GM18499 (cell line): ENCODE measurements around the gene BSPH1.
"Not testable (repeated sequence)": the region's sequence is repeated elsewhere in the genome, so short reads cannot be mapped to it uniquely, and the experiment has no call there.

Source experiments
- ATAC-seq: cut with Tn5 transposase; IDR thresholded peaks from one replicate; pipeline ENCODE4 v1.9.1; 2021; ENCODE audit warnings: moderate number of reproducible peaks; ENCODE audit not compliant: insufficient read depth, unreplicated experiment

Gene BSPH1, protein sequence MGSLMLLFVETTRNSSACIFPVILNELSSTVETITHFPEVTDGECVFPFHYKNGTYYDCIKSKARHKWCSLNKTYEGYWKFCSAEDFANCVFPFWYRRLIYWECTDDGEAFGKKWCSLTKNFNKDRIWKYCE

DNA sequence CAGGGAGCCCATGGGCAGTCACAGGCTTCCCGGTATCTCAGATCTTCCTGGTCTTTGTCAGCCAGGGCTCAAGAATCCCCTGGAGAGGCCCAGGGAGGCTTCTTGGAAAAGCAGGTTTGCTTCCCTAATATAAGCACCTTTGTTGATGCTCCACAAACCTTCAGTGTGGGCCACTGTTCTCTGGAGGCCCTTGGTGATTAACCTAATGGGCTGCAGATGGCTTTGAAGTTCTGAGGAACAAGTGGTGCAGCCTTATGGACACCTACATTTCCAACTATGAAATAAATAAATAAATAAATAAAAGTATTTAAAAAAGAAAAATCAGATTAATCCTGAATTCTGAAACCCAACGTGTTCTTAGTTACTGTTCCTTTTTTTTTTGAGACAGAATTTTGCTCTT, at the start of gene BSPH1:
BSPH1 (minus strand) TSS at position 101 of the 400 bp plus-strand sequence; CDS start at position 12, 89 bp downstream.
- ATAC-seq, result no peak

DNA sequence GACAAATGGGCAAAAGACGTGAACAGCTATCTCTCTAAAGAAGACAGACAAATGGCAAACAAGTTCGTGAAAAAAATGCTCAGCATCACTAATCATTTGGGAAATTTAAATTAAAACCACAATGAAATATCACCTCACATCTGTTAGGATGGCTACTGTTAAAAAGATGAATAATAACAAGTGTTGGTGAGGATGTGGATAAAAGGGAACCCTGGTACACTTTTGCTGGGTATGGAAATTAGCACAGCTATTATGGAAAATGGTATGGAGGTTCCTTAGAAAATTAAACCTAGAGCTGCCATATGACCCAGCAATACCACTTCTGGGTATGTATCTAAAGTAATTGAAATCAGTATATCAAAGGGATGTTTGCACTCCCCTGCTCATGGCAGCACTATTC, 44.8 kb upstream of the BSPH1 start:
- ATAC-seq, result no peak

DNA sequence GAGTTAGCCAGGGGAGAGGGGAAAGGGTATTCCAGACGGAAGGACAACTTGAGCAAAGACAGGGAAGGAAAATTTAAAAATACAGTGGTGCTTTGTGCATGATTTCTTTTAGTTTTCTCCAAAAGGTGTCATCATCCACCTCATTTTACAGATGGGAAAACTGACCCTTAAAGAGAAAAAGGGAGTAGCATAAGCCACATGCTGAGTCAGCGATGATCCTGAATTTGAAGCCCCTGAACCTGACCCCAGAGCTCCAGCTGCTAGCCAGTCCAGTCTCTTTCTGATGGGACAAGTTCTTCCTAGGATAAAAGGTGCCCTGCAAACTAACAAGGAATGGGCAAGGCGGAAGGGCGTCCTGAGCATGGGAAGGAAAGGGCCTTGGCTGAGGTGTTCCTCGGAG, 41.6 kb upstream of the BSPH1 start:
- no peak for ATAC-seq

DNA sequence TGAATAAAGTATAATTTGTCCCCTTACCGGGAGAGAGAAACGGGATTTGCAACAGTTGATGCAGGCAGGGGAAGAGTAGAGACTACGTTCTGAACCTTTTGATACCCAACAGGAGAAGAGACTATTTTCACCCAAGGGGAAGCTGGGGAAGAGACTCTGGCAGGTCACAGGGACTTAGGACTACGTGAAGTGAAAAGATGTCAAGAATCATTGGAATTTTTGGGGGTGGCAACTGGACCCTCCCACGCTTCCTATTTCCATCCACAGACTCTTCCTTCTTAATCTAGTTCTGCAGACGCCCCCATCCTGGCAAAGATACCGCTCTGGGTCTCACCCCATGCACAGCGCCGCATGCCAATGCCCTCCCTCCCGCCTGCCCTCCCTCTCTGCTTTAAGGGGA, 38.1 kb upstream of the BSPH1 start:
- no peak for ATAC-seq

DNA sequence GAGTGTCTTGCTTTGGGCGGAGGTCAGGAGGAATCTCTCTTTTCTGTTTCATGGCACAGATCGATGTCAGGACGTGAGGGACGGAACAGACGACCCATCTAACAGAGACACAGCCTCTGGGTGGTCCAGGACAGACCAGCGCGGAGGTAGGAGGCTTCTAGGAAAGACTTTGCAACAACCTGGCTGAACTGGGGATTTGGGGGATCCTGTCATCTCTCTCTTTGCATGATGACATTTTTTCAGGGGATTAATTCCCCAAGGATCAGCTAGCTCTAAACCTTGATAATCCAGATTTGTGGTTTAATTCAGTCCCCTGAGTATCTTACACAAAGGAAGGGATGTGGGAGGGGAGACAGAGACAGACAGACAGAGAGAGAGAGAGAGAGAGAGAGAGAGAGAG, 37.5 kb upstream of the BSPH1 start:
- ATAC-seq, result no peak

DNA sequence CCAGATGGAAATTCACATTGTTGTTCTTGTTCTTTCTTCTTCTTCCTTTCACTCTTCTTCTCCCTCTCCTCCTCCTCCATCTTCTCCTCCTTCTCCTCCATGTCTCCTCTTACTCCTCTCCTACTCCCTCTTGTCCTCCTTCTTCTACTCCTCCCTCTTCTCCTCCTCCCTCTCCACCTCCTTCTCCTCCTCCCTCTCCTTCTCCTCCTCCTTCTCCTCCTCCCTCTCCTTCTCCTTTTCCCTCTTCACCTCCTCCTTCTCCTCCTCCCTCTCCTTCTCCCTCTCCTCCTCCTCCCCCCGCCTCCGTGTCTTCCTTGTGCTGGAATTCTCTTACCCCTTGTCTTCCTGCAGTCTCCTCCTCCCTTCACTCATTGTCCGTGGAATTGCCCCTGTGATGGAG, 33.5 kb upstream of the BSPH1 start:
- no peak for ATAC-seq

DNA sequence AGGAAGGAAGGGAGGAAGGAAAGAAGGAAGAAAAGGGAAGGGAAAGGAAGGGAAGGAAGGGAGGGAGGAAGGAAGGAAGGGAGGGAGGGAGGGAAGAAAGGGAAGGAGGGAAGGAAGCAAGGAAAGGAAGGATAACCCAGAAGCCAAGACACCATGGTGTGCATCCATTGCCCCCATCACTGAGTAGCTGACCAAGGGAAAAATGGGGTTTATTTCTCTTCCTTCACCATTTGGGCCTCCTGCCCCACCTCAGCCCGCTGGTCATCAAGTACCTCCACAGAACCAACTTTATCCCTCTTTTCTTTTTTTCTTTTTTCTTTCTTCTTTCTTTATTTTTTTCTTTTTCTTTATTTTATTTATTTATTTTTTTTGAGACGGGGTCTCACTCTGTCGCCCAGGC, 31.5 kb upstream of the BSPH1 start:
- ATAC-seq, result no peak

DNA sequence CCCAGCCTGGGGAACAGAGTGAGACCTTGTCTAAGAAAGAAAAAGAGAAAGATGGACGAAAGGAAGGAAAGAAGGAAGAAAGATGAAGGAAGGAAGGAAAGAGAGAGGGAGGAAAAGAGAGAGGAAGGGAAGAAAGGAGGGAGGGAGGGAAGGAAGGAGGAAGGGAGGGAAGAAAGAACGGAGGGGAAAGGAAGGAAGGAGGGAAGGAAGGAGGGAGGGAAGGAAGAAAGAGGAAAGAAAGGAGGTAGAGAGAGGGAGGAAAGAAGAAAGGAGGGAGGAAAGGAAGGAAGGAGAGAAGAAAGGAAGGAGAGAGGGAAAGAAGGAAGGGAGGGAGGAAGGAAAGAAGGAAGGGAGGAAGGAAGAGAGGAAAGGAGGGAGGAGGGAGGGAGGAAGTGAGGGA, 31.0 kb upstream of the BSPH1 start:
- no peak for ATAC-seq

DNA sequence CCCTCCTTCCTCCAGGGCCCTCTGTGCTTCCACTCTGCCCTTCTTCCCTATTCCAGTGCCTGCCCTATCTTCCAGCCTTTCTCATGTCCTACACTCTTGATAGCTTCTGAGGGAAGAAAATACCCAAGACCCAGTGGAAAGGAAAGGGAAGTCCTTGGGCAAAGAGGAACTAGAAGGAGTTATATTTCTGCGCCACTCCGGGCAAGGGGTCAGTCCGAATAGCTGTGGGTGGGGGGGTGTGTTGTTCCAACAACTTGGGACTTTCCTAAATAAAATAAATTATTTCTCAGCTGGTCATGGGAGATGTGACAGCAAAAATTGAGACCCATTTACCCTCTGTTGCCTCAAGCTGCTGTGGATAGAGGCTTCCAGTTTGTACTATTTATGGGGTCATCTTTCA, 28.7 kb upstream of the BSPH1 start:
- ATAC-seq, result no peak

DNA sequence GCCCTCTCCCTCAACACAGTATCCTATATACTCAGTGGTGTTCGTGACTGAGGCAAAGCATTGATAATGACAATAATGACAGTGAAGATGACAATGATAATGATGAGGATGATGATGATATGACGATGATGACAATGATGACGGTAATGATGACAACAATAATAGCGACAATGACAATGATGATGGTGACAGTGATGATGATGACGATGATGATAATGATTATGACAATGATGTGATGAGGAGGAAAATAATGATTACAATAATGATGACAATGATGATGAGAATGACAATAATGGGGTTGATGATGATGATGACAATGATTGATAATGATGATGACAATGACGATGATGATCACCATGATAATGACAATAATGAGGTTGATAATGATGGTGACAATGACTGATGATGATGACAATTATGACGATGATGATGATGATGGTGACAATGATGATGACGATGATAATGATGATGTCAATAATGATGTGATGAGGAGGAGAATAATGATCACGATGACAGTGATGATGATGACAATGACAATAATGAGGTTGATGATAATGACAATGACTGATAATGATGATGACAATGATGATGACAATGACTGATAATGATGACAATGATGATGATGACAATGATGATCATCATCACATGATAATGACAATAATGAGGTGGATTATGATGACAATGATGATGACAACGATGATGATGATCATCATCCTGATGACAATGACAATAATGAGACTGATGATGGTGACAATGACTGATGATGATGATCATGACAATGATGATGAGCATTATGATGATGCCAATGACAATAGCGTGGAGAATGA, 19.2 kb upstream of the BSPH1 start:
- ATAC-seq, result no peak

DNA sequence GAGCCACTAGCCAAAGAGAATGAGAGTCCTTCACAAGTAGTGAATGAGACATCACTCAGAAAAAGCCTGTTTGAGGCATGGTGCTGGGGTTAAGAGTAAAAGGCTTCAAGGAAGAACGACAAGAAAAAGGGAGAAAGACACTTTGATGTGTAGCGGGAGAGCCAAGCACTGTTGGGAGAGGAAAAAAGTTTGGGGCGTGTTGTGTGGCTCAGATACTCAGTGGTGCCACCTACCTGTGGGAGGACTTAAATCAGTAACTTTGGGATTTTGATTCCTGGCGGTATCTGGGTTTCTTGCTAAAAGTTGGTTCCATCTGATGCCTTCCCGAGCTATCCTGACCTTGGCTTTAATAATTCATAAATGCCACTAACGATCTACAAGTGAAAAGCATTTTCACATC, 14.8 kb upstream of the BSPH1 start:
- no peak for ATAC-seq

DNA sequence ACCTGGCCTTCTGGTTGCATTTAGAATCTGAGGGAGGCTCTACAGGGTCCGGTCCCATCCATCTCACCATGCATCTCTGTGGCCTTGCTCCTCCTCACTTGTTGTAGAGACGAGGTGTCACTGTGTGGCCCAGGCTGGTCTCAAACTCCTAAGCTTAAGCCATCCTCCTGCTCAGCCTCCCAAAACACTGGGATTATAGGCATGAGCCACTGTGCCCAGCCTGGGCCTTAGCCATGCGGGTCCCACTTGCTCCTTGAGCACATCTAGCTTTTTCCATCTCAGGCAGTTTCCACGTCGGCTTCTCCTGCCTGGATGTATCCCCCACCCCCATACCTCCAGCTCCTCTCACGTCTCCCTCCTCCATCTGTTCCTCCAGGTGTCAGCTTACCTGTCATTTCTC, 12.3 kb upstream of the BSPH1 start:
- ATAC-seq, result no peak

DNA sequence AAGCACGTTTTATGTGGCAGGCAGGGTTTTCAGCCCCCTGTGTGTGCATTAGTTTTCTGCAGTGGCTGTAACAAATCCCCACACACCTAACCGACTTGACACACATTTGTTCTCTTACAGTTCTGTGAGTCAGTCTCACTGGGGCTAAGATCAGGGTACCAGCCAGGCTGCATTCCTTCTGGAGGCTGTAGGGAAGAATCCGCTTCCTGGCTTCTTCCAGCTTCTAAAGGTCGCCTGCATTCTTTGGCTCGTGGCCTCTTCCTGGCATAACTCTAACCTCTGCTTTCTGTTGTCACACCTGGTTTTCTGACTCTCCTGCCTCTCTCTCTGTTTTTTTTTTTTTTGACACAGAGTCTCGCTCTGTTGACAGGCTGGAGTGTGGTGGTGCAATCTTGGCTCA, 8.9 kb upstream of the BSPH1 start:
- ATAC-seq, result no peak

DNA sequence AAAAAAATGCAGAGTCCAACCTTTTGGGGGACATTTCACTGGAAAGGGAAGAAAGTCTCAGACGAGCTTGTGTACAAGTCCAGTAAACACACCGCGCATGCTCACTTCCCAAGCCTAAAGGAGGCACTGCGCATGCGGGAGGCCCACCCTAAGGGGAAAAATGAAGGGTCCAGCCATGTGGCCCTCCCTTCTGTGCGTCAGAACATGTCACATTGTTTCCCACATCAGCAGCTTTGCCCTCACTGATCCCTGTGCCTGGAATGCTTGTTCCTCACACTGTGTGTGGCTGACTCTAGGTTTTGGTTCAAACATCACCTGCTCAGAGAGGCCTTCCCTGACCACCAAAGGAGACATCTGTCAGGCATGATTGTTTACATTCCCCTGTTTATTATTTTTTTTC, 6.8 kb upstream of the BSPH1 start:
- ATAC-seq, result no peak

DNA sequence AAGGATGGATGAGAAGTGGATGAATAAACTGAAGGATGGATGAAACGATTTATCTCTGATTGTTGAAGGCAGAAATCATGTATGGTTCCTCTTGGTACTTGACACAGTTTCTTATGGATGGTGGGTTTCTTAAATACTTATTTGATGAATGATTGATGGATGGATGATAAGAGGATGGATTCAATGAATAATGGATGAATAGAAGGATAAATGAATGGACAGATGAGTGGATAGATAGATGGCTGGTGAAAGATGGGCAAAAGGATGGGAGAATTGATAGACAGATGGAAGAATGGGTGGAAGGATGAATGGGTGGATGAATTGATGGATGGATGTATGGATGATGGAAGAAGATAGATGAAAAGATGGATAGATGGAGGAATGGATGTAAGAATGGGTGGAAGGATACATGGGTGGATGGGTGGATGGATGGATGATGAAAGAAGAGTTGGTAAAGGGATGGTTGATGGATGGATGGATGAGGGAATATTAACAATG, 4.3 kb upstream of the BSPH1 start:
- no peak for ATAC-seq

DNA sequence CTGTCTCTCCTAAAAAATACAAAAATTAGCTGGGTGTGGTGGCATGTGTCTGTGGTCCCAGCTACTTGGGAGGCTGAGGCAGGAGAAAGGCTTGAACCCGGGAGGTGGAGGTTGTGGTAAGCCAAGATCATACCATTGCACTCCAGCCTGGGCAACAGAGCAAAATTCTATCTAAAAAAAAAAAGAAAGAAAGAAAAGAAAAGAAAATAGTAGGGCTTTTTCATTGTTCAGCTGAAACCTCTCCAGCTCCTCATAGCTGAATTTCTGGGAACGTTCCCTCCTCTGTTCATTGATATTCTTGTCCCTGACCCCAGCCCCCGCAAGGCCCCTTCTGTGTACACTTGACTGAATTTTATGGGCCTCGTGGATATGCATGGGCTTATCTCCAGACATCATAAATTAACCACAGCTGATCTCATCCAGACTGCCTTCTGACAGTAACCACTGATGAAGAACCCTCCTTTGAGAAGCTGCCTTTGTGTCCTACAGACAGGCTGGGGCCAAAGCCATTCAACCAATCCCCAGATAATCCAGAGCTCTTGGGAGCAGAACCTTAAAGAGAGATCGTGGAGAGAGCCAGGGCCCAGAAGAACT, 2.3 kb upstream of the BSPH1 start, which contains the start of gene ELSPBP1:
ELSPBP1 (plus strand) TSS at position 424 of the 594 bp plus-strand sequence. CDS start 14,036 bp downstream, outside the sequence.
- ATAC-seq, result no peak

DNA sequence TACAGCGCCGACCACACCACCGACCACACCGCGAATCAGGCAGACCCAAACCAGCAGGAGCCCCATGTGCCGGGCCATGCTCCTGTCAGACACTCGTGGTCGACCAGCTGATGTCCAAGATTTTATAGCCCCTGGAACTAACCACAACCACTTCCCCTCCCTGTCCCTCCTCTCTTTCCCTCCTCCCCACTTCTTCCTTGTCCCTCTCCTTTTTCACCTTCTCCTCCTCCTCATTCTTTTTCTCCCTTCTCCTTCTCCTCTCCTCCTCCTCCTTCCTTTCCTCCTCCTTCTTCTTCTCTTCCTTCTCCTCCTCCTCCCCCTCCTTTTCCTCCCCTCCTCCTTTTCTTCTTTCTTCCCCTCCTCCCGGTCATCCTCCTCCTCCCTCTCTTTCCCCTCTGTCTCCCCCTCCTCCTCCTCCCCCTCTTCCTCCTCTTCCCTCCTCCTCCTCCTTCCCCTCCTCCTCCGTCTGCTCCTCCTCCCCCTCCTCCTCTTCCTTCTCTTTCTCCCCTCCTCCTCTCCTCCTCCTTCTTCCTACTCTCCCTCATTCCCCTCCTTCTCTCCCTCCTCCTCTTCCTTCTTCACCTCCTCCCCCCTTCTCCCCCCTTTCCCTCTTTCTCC, 670 bp downstream of the BSPH1 start:
- ATAC-seq, result no peak

DNA sequence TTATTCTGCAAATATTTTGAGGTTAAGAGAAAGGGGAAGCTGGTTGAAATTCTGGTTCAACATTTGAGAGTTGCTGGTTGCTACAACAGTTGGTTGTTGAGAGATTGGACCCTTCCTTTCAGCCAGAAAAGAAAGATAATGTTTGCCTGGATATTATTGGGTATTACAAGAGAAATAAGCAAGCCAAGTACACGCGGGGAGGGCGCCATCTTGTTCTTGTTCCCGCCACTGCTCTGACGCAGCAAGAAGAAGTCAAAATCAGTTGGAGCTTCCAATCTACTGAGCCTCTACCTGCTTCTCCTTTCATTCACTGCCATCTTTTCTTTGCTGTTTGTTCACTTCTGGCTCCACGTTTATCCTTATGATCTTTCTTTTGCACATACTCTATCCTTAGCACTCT, 18.4 kb downstream of the BSPH1 start:
- ATAC-seq, result no peak

DNA sequence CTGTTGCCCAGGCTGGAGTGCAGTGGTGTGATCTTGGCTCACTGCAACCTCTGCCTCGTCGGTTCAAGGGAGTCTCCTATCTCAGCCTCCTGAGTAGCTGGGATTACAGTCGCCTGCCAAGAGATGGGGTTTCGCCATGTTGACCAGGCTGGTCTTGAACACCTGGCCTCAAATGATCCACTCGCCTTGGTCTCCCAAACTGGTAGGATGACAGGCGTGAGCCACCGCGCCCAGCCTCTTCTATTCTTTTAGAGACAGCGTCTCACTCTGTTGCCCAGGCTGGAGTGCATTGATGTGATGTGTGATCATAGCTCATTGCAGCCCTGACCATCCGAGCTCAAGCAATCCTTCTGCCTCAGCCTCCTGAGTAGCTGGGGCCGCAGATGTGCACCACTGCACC, 36.0 kb downstream of the BSPH1 start:
- ATAC-seq, result not testable (repeated sequence)

DNA sequence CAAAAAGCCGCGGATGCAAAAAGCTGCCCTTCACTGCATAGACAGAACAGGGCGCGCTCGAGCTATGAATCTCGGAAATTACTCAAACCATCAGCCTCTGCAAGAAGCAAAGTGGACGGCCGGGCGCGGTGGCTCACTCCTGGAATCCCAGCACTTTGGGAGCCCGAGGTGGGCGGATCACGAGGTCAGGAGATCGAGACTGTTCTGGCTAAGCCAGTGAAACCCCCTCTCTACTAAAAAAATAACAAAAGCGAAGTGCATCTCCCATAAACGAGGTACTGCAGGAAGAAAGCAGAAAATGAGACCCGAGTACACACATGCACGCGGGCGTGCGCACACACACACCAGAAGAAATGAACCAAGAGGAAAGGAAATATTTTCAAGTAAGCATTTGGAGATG, 39.8 kb downstream of the BSPH1 start:
- not testable (repeated sequence) for ATAC-seq
